Right lobe of liver (tissue), 4 donors: ENCODE measurements around the gene ECE1.

ENCODE experiments used
- CTCF ChIP-seq, 4 donors: fragments of 200-600 bp in 3 of 4; fragments of 450-650 bp in 1 of 4; IDR thresholded peaks; one replicate each; pipeline versions ENCODE4 v1.5.1 to v1.8.0; 2016 to 2022; ENCODE audit warnings: antibody characterized with exemption in 4 of 4, mild to moderate bottlenecking in 2 of 4
- POLR2A ChIP-seq: fragments of 450-650 bp; IDR thresholded peaks from one replicate; pipeline ENCODE4 v1.6.1; 2017; ENCODE audit warnings: antibody characterized with exemption, mild to moderate bottlenecking
- donor health status: DM: no; HTN: no; CAD: no.
- donor health status: DM: no; HTN: no; CAD: no.
- donor health status: DM: no; HTN: yes; CAD: no.

- TF ChIP-seq CTCF (IDR thresholded peaks at IDR 0.05) (no peak), POLR2A (no peak)
These were observed 49.3 kb upstream of the ECE1 start for GRCh38 chr1:21339356-21340229.
